CD4-positive, alpha-beta T cell treated with Interleukin-10 for 1 hour (primary cell): Measurements from ENCODE around the gene NACA.
A peak's percentile ranks its signal among the peaks of the same experiment; 100 is the strongest.
"Not testable (repeated sequence)": the region's sequence is repeated elsewhere in the genome, so short reads cannot be mapped to it uniquely, and the experiment has no call there.

Experiments used
- DNase-seq: peaks from one replicate; pipeline ENCODE4 v3.0.0-alpha.2; 2020

Gene NACA

DNA sequence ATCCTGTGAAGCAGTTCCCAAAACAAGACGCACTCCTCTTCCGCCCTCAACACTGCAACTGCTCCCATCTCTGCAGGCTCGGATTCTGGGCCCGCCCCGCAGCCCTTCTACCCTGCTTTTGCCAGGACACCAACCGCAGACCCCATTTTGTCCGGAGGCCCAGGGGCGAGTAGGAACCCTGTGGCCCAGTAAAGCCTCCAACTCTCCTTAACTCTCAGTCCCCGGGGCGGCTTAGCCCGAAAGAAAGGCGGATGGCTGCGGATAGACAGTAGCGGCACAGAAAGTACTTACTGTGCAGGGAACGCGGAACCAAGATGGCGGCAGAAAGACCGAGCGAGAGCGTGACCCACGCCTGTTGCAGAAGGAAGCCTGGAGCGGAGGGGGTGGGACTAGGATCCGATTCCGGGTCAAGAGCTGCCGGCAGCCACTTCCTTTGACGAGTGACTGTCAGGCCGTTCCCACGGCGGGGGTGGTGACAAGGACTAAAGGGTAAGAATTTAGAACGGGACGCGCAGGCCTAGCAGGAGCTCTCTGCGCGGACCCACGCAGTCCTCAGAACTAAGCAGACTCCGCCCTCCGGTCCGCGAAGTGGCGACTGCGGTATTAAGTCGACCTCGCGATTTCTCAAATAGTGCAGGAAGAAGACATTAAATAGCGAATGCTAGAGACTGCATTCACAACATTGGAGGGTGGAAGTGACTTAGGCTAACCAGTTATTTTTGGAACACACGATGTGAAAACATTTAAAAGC, at the start of gene NACA:
Gene NACA (minus strand): TSS at position 328 of the 751 bp plus-strand sequence. CDS start 778 bp downstream, outside the sequence.
- peak; percentile 98 for DNase-seq

DNA sequence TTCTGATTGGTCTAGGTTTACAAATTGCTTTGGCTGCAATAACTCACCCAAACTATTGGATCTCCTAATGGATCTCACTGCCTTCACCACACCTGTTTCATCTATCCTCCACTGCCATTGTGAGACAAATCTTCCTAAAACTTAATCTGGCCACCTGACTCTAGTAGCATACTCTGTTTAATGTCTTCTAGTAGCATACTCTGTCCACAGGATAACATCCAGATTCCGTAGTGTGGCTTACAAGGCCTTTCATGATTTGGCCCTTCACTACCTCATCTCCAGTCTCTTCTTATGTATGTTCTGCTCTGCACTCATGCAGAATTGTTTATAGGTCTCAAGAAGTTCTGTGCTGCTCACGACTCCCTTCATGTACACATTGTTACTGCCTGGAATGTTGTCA, 48.0 kb upstream of the NACA start:
- DNase-seq = no peak

DNA sequence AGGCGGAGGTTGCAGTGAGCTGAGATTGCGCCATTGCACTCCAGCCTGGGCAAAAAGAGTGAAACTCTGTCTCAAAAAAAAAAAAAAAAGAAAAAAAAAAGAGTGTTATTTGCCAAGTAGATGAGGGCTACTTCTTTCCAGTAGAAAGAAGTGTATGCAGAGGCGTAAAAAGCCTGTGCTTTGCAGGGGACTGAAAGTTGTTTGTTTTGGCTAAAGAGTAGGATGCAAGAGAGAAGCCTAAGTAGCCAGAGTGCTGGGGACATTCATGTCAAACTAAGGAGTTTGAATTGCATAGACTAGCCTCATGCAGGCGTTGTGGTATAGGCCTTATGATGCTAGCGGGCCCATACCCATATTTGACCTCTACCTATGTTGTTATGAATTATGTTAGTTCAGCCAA, 47.5 kb upstream of the NACA start:
- no peak for DNase-seq

DNA sequence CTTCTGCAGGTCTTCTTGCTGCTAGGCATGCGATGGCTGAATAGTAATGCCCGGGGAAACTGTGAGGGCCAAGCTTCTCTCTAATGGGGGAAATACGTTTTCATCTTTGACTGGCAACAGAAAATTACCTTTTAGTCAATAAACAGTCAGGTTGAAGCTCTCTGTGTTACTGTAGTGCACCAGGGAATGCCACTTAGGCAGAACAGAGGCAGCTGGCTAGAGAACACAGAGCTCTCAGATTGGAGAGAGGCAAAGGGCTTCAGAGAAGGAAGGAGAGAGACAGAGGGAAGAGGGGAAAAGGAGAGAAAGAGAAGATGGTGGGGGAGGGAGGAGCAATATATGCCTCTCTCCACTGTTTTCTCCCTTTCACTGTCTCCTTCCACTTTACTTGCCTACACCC, 44.8 kb upstream of the NACA start:
- no peak for DNase-seq

DNA sequence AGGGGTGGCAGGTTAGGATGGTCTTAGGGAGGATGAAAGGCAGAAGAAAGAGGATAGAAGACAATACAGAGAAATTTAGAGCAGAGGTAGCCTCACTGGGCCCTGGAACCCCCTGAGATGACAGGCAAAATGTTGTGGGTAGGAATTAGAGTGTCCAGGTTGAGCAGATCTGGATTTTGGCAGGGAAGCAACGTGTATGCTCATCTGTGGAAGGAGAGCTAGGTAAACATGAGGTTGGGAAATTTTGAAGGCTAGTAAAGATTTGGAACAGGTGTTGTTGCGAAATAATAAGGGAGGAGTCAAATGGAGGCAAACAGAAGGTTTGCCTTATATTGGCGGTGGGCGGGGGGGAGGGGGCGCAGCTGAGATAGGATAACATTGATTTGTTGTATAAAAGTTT, 43.3 kb upstream of the NACA start:
- no peak for DNase-seq

DNA sequence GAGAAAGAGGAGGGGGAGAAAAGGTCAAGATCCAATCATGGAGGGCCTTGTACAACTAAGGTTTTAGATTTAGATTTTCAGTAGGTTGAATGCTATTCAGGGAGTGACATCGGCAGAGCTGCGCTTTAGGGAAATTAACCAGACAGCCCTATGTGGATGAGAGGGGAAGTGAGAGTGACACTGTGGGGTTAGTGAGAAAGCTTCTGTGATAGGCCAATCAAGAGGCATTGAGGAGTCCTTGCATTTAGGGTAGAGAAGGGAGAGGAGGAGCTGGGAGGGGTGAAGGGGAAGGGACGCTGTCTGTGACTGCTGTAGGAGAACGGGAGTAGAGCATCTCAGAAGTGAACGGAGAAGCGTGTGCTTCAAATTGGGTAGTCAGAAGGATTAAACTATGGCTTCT, 41.4 kb upstream of the NACA start:
- DNase-seq = no peak

DNA sequence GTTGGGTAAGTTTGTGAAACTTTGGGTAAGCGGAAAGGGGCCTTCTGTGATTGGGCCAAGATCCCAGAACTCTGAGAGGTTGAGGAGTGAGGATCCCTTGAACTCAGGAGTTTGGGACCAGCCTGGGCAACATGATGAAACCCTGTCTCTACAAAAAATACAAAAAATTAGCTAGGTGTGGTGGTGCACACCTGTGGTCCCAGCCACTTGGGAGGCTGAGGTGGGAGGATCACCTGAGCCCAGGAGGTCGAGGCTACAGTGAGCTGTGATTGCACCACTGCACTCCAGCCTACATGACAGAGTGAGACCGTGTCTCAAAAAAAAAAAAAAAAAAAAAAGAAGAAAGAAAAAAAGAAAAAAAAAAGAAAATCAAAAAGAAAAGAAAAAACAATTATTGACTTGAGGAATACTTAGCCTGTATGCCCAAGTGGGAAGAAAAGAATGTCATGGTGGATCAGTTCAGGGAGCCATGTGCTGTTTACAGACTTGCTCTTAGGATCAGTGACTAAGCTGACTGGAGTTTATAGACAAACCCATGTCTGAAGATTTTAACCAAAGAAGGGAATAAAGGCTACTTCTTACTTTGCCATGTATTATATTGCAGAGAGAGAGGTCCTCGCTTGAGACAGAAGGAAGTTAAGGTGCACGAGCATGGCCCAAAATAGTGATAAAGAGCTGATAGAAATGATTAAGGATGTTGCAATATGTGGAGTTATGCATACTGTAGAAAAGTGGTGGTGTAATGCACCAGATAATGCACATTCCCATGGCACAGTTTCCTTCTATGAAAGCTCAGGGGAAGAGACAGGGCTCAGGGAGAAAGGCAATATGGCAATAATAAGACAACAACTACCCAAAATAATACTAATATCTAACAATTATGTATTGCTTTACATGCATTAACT, 38.9 kb upstream of the NACA start:
- DNase-seq = no peak

DNA sequence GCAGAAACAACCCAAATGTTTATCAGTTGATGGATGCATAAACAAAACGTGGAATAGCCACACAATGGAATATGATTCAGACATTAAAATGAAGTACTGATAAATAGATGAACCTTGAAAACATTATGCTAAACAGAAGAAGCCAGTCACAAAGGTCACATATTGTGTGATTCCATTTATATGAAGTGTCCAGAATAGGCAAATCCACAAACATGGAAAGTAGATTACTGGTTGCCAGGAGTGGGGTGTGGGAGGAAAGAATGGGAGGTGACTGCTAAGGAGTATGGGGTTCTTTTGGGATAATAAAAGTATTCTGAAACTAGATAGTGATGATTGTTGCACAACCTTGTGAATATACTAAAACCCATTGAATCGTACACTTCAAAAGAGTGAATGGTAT, 36.7 kb upstream of the NACA start:
- no peak for DNase-seq

DNA sequence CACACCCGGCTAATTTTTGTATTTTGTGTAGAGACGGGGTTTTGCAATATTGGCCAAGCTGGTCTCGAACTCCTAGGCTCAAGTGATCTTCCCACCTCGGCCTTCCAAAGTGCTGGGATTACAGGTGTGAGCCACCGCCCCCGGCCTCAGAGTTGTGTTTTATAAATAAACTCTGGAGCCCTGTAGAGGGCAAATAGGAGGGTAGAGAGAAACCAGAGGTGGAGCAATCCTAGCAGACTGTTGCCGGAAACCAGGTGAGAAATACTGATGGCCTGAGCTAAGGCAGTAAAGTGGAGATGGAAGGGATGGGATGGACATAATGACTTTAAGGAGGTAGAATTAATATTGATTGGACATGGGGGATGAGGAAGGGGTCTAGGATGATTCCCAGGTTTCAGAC, 35.4 kb upstream of the NACA start:
- DNase-seq = no peak

DNA sequence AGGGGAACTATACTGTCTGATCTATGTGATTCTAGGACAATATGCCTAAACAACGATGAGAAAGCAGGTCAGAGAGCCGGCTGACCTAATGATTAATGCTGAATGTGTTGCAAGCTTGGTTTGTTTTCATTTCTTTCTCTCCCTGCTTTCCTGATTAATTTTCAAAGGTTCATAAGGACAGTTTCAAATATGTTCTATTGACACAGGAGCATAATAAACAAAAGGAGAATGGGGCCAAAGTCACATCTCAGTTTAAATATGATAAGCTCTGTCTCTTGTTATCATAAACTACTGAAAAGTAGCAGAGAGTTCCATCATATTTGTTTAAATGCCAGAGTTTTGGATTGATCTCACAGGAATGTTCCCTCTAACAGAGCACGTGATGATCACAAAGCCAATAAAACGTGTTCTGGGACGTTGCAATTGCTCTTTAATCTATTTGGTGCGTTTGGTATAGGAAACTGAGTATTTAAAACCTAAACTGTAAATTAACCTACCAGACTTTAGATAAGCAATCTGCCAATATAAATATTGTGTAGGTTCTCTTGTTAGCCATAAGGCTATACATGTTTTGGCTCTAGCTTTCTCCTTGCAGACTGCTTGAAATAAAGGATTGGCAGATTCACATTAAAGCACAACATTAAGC, 34.3 kb upstream of the NACA start:
- no peak for DNase-seq

DNA sequence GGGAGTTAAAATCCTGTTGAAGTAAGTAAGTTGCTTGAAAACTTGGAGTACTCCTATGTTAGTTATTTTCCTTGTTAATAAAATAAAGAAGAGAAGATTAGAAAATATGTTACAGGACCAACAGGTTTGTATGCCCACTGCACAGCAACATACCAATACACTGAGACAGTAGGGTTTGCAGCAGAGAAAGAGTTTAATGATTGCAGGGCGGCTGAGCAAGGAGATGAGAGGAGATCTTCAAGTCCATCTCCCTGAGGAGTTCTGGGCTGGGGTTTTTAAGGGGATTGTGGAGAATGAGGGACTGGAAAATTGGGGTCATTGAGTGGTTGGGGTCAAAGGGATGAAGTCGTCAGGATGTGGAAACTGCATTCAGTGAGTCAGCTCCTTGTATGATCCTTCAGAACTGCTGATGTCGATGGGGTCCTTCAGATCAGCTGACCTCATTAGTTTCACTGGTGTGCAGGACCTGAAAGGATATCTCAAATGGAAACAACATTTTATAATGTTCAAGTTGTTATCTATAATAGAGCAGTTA, 33.7 kb upstream of the NACA start:
- DNase-seq = no peak

DNA sequence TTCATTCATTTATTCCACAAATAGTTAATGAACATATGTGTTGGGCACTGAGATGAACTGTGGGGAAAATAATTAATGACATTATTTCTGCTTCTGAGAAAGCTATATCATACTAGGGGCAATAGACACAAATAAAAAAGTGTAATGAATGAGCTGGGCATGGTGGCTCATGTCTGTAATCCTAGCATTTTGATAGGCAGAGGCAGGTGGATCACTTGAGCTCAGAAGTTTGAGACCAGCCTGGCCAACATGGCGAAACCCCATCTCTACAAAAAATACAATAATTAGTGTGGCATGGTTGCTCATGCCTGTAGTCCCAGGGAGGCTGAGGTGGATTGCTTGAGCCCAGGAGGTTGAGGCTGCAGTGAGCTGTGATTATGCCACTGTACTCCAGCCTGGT, 32.9 kb upstream of the NACA start:
- DNase-seq = not testable (repeated sequence)

DNA sequence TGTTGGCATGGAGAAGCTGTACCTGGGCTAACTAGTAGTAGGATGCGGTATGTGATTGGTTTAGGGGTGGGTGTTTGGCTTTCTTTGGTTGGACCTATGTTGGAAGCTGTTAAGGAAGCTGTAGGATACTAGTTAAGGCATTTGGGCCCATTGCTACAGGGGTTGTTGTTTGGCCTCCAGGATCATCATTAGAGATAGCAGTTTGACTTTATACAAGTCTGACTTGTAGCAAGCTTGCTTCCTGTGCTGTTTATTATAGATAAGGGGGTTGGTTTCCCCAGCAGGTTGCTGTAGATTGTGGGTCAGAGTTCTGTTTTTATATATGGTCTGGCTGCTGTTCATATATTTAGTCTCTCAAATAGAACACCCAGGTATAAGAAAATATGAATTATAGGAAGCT, 28.5 kb upstream of the NACA start:
- DNase-seq = no peak

DNA sequence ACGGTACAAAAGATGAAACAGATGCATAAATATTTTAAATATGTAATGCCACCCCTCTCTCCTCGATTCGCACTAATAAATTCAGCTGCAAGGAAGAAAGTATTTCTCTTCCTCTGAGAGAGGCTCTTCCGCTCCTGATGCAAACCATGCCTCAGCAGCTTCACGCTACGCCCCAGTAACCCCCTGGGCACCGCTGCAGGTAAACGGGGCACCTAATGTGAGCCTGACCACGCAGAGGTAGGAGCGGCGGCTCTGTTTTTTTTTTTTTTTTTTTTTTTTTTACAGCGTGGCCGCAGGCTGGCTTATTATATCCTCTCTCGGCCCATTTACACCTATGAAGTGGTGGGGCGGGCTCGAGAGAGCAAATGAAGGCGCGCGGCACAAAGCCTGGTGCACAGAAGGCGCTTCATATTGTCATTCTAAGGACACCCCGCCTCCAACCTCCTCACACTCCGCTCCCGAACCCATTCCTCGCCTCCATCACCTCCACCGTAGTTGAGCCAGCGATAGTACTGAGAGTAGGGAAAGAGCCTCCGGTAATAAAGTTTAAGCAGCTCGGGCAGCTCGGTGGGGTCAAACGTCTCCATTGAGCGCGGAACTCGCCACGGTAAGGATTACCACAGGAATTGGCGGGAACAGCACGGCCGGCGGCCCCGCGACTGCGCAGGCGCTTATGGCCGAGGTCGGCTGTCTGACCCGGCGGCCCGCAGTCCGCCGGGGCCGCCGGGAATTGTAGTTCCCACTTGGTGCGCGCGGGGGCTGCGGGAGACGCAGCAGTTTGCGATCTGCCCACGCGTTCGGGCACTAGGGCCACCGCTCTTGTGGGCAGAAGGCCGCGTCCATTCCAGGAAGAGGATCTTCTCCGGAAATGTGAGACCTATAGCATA, 26.9 kb upstream of the NACA start, which contains the start of gene PRIM1:
Gene PRIM1 (minus strand): TSS at position 612 of the 887 bp plus-strand sequence. CDS start 25 bp downstream, at position 587.
- peak; percentile 87 for DNase-seq

DNA sequence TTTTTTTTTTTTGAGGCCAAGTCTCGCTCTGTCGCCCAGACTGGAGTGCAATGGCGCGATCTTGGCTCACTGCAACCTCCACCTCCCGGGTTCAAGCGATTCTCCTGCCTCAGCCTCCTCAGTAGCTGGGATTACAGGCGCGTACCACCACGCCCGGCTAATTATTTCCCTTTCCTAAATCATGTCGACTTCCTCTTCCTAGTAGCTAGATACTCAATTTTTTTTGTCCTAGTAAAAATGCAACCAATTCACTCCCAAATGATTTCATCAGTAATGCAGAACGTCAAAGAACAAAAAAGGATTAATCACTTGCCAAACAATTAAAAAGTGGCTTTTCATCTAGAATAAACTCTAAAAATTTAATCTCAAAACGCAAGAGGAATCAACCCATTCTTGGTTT, 25.5 kb upstream of the NACA start:
- not testable (repeated sequence) for DNase-seq

DNA sequence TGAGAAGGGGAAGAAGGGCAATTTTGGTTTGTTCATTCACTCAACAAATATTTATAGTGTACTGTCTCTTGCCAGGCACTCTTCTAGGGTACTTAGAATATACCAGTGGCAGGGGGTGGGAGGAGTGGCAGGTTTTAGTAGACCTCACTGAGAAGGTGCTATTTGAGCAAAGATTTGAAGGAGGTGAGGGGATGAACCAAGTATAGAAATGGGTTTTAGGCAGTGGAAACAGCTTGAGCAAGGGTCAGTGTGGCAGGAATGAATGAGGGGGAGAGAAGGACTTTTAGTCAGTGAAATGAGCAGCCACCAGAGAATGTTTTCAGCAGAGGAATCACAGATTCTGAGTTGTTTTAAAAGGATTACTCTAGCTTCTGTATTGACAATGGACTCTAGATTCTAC, 24.8 kb upstream of the NACA start:
- DNase-seq = no peak

DNA sequence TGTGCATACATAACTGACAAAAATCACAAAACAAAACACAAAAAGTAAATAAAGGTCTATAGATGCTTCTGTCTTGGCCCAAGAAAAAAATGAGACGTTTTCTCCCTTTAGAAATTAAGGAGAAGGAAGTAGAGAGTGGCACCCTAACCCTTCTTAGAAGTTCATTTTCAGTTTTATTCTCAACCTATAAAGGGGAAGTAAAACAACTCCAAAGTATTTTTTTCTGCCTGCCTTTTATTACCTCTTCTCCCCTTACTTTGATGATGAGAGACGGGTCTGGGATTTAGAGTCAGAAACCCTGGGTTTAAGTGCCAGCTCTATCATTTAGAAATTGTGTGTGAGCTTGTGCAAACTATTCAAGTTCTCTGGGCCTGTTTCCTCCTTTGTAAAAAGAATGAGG, 24.3 kb upstream of the NACA start:
- no peak for DNase-seq

DNA sequence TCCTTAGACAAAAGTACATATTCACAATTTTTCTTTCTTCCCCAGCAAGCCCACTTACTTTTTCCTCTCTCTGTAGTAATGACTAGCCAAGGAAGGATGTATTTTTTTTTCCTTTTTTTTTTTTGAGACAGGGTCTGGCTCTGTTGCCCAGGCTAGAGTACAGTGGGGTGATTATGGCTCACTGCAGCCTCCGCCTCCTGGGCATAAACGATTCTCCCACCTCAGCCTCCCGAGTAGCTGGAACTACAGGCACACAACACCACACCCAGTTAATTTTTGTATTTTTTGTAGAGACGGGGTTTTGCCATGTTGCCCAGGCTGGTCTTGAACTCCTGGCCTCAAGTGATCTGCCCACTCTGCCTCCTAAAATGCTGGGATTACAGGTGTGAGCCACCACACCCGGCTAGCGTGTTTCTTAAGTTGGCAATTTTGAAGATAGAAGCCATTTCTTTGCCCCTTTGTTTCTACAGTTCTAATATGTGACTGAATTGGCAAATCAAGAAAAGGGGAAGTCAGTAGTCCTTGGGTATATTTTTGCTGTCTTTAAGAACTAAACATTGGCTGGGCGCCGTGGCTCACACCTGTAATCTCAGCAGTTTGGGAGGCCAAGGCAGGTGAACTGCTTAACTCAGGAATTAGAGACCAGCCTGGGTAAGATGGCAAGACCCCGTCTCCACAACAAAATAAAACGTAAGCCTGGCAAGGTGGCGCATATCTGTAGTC, 3.2 kb upstream of the NACA start:
- no peak for DNase-seq

DNA sequence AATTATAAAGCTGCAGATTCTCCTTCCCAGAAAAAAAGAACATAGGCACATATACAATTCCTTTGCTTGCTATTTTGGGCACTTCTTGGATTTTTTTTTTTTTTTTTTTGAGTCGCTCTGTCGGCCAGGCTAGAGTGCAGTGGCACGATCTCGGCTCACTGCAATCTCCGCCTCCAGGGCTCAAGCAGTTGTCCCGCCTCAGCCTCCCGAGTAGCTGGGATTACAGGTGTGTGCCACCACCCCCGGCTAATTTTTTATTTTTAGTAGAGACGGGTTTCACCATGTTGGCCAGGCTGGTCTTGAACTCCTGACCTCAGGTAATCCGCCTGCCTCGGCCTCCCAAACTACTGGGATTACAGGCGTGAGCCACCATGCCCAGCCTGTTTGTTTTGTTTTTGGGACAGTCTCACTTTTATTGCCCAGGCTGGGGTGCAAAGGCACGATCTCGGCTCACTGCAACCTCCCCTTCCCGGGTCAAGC, 1.1 kb upstream of the NACA start:
- DNase-seq = not testable (repeated sequence)

DNA sequence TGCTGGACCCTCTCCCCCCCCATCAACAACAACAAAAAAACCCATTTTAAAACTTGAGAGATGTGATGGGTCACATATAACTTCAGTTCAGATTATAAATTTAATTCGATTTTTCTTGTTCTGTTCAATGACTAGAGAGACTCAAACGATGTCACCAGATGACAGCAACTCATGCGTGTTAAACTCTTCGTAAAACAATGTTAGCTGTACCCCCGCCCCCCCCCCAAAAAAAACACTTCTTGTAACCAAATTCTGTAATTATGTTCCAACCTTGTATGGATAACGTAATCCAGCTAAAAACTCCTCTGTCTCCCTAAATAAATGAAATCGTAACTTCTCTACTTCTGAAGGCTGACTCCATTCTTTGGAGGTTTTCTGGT, 614 bp upstream of the NACA start:
- DNase-seq = no peak

DNA sequence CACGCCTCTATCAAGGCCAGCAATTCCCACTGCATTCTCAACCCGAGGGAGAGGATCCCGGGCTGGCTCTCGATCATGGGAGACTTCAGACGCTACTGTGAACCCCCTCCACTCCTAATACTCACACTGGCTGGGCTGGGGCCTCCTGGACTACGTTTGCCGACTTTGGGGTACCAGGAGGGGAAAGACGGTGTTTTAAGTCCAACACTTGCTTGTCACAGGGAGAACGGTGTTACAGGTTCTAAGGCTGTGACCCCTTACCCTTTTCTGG, 463 bp downstream of the NACA start:
- DNase-seq = no peak
